ENCODE measurements around the gene FBXO3. TPM values are rescaled to one million over a fixed set of nuclear protein-coding genes. Genes with fewer than 3 reads are reported as not detected.

FBXO3 gene
- total and polyA plus RNA-seq, 9 of the 15 experiments (the other 6 are each of a cell fraction or from before 2014, with no cell fraction given): 11.6 to 59.3 (median 29.2) TPM

DNA sequence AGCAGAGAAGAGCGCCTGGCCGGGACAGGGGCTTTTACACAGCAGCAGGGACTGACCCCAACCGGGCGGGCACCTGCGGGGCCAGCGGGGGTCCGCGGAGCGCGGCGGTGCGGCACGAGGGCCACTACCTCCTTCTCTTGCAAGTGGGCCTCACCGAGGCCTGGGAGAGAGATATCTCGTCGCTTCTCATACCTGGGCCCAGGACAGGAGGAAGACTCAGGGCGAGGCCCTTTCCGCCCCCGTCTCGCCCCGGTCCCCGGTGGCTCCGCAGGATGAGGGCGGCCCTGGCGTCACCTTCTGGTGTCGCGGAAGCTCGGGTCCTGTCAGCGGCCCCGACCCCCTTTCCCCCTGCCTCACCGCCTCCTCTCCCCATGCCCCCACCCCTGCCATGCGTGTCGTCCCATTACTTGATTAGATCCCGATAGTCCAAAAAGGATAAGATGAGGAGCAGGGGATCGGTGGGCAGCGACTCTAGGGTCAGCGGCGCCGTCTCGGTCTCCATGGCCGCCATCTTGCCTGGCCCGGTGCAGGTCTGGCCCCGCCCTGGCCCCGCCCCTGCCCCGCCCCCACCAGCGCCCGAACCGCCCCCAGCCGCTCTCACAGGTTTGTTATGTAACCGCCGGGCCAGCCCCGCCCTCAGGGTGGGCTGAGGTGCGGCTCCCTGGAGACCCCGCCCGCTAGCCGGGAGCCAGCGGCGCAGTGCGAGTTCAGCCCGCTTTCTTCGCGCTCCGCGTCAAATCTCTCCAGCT is at the start of gene FBXO3 (continued):
- TF ChIP-seq L3MBTL2 (IDR thresholded peaks at IDR 0.05): peak; percentile 12; the same call in 1 of the 2 replicates
- TF ChIP-seq ZNF3 (CRISPR knock-in tag; IDR thresholded peaks at IDR 0.05): no peak
- no peak for TF ChIP-seq PCBP1 (IDR thresholded peaks at IDR 0.05; ENCODE audit: low read depth, low read length, poor library complexity, severe bottlenecking)
- TF ChIP-seq ZNF280B (CRISPR knock-in tag; IDR thresholded peaks at IDR 0.05): no peak
- no peak for TF ChIP-seq SRSF3 (IDR thresholded peaks at IDR 0.05; ENCODE audit: insufficient read depth, low read length)
- TF ChIP-seq, protein P1, sequence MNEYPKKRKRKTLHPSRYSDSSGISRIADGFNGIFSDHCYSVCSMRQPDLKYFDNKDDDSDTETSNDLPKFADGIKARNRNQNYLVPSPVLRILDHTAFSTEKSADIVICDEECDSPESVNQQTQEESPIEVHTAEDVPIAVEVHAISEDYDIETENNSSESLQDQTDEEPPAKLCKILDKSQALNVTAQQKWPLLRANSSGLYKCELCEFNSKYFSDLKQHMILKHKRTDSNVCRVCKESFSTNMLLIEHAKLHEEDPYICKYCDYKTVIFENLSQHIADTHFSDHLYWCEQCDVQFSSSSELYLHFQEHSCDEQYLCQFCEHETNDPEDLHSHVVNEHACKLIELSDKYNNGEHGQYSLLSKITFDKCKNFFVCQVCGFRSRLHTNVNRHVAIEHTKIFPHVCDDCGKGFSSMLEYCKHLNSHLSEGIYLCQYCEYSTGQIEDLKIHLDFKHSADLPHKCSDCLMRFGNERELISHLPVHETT (CRISPR knock-in tag; conservative IDR thresholded peaks at IDR 0.05 in 1 of 2, IDR thresholded peaks at IDR 0.05 in 1 of 2): no peak
- TF ChIP-seq STAT5A (IDR thresholded peaks at IDR 0.05; ENCODE audit: borderline replicate concordance, low read length): no peak
- peak; percentile 66 for TF ChIP-seq POLR2AphosphoS5 (IDR thresholded peaks at IDR 0.05; ENCODE audit: control insufficient read depth, insufficient read depth, low read depth, low read length)
- TF ChIP-seq, protein P2, sequence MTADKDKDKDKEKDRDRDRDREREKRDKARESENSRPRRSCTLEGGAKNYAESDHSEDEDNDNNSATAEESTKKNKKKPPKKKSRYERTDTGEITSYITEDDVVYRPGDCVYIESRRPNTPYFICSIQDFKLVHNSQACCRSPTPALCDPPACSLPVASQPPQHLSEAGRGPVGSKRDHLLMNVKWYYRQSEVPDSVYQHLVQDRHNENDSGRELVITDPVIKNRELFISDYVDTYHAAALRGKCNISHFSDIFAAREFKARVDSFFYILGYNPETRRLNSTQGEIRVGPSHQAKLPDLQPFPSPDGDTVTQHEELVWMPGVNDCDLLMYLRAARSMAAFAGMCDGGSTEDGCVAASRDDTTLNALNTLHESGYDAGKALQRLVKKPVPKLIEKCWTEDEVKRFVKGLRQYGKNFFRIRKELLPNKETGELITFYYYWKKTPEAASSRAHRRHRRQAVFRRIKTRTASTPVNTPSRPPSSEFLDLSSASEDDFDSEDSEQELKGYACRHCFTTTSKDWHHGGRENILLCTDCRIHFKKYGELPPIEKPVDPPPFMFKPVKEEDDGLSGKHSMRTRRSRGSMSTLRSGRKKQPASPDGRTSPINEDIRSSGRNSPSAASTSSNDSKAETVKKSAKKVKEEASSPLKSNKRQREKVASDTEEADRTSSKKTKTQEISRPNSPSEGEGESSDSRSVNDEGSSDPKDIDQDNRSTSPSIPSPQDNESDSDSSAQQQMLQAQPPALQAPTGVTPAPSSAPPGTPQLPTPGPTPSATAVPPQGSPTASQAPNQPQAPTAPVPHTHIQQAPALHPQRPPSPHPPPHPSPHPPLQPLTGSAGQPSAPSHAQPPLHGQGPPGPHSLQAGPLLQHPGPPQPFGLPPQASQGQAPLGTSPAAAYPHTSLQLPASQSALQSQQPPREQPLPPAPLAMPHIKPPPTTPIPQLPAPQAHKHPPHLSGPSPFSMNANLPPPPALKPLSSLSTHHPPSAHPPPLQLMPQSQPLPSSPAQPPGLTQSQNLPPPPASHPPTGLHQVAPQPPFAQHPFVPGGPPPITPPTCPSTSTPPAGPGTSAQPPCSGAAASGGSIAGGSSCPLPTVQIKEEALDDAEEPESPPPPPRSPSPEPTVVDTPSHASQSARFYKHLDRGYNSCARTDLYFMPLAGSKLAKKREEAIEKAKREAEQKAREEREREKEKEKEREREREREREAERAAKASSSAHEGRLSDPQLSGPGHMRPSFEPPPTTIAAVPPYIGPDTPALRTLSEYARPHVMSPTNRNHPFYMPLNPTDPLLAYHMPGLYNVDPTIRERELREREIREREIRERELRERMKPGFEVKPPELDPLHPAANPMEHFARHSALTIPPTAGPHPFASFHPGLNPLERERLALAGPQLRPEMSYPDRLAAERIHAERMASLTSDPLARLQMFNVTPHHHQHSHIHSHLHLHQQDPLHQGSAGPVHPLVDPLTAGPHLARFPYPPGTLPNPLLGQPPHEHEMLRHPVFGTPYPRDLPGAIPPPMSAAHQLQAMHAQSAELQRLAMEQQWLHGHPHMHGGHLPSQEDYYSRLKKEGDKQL (CRISPR knock-in tag; IDR thresholded peaks at IDR 0.05; ENCODE audit: borderline replicate concordance): no peak
- no peak for TF ChIP-seq ZNF23 (CRISPR knock-in tag; IDR thresholded peaks at IDR 0.05)
- TF ChIP-seq, protein P3, sequence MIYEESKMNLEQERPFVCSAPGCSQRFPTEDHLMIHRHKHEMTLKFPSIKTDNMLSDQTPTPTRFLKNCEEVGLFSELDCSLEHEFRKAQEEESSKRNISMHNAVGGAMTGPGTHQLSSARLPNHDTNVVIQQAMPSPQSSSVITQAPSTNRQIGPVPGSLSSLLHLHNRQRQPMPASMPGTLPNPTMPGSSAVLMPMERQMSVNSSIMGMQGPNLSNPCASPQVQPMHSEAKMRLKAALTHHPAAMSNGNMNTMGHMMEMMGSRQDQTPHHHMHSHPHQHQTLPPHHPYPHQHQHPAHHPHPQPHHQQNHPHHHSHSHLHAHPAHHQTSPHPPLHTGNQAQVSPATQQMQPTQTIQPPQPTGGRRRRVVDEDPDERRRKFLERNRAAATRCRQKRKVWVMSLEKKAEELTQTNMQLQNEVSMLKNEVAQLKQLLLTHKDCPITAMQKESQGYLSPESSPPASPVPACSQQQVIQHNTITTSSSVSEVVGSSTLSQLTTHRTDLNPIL (CRISPR knock-in tag; IDR thresholded peaks at IDR 0.05): no peak
- TF ChIP-seq RBFOX2 (IDR thresholded peaks at IDR 0.05; ENCODE audit: low read depth, low read length): peak; percentile 69
- peak; percentile 73 for TF ChIP-seq POLR2A (conservative IDR thresholded peaks at IDR 0.05)
- no peak for TF ChIP-seq ARID3A (IDR thresholded peaks at IDR 0.05; ENCODE audit: borderline replicate concordance, low read depth, low read length)
- TF ChIP-seq NR1H2 (CRISPR knock-in tag; IDR thresholded peaks at IDR 0.05): no peak
